C4-2B (cell line): ENCODE results near the gene POLR1D.

Source experiments
- ZFX ChIP-seq: fragments of 450-650 bp; IDR thresholded peaks from 2 replicates; pipeline ENCODE4 v1.6.1; 2017
- TF ChIP-seq, protein P1 (sequence below): fragments of 450-650 bp; conservative IDR thresholded peaks from 2 replicates; pipeline ENCODE4 v1.5.1; 2017; ENCODE audit warnings: mild to moderate bottlenecking

- TF ChIP-seq, protein P1, sequence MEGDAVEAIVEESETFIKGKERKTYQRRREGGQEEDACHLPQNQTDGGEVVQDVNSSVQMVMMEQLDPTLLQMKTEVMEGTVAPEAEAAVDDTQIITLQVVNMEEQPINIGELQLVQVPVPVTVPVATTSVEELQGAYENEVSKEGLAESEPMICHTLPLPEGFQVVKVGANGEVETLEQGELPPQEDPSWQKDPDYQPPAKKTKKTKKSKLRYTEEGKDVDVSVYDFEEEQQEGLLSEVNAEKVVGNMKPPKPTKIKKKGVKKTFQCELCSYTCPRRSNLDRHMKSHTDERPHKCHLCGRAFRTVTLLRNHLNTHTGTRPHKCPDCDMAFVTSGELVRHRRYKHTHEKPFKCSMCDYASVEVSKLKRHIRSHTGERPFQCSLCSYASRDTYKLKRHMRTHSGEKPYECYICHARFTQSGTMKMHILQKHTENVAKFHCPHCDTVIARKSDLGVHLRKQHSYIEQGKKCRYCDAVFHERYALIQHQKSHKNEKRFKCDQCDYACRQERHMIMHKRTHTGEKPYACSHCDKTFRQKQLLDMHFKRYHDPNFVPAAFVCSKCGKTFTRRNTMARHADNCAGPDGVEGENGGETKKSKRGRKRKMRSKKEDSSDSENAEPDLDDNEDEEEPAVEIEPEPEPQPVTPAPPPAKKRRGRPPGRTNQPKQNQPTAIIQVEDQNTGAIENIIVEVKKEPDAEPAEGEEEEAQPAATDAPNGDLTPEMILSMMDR, result no peak
- no peak for TF ChIP-seq ZFX
These were observed 26.5 kb upstream of the POLR1D start for GRCh38 chr13:27595055-27595811.
